GM21528 (cell line): ENCODE measurements around the gene BMP8A.

Source experiments
- ATAC-seq: cut with Tn5 transposase; IDR thresholded peaks from one replicate; pipeline ENCODE4 v1.9.1; 2021; ENCODE audit warnings: mild to moderate bottlenecking, moderate library complexity; ENCODE audit not compliant: unreplicated experiment, low FRiP score

The BMP8A gene

GRCh38 chr1:39567302-39567701, 75.9 kb downstream of the BMP8A start:
- ATAC-seq: no peak

- no peak for ATAC-seq
These were observed 76.8 kb downstream of the BMP8A start for GRCh38 chr1:39568208-39568607.

GRCh38 chr1:39569034-39569433, 77.6 kb downstream of the BMP8A start:
- no peak for ATAC-seq

- ATAC-seq: no peak
These were observed 79.2 kb downstream of the BMP8A start for GRCh38 chr1:39570477-39571177.

- ATAC-seq: no peak
These were observed 79.7 kb downstream of the BMP8A start for GRCh38 chr1:39571178-39571483.

DNA sequence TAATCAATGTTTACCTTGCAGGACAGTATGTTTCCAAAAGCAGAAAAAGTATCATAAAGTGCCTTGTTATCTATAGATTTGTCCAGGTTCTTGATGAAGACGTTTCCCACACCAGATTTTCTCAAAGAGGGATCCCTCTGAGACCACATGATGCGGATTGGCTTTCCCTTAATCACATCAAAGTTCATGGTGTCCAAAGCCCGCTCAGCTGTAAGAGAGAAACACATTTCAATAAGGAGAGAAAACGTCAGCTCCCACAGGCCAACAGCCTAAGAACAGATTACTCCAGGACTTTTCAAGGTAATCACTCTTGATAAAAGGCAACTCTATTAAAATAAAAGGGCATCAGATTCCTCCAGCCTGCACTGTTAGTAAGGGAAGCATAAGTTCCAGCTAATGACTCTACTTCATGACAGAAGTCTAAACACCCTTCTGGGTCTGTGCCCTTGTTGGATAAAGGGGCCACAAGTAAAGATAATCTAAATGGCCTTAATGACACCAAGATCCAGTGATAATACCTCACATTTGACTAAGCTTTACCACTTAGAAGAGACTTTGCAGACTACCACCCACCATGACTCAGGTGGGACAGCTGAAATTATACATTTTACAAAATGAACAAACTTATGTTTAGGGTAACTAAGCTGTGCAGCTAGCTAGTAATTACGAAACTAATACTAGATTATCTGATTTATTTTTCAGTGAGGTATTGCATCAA, 81.1 kb downstream of the BMP8A start:
- ATAC-seq: no peak

GRCh38 chr1:39573097-39573465, 81.6 kb downstream of the BMP8A start:
- no peak for ATAC-seq

DNA sequence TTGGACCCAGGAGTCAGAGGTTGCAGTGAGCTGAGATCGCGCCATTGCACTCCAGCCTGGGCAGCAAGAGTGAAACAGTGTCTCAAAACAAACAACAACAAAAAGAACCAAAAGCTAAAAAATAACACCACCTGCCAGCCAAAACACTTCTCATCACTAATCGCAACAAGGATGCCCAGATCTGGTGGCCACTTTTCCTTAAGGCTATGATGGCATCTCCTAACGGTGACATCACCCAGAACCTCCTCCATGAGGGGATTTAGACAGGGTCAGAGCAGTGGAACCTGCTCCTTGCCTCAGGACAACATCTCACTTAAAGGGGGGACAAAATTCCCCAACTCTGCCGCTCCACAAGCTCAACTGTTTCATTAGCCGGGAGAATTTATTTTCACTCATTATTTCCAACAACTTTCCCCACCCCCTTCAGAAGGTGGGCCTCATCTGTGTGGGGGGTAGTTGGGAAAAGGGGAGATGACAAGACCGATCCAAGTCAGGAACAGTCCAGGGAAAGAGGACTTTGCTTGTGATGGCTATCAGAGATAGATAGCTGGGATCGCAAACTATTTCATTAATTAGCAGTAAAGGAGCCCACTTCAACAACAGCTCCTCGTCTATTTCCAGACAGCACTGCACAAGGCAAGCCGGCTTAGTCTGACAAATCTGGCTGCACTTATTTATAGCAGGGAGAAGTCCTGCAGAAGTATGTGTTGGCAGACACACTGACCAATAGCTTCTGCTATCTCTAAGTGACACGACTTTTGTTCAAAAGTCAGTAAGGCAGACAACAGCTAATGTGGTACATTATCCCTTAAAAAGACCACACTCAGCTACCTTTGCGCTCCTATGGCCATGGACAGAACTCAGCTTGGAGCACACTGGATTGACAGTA, 82.5 kb downstream of the BMP8A start:
- ATAC-seq: no peak

- ATAC-seq: no peak
These were observed 83.2 kb downstream of the BMP8A start for GRCh38 chr1:39574646-39575045.
